ENCODE measurements around the gene EPSTI1.
"Not testable (repeated sequence)": the region's sequence is repeated elsewhere in the genome, so short reads cannot be mapped to it uniquely, and the experiment has no call there.

EPSTI1 gene, protein sequence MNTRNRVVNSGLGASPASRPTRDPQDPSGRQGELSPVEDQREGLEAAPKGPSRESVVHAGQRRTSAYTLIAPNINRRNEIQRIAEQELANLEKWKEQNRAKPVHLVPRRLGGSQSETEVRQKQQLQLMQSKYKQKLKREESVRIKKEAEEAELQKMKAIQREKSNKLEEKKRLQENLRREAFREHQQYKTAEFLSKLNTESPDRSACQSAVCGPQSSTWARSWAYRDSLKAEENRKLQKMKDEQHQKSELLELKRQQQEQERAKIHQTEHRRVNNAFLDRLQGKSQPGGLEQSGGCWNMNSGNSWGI

GRCh38 chr13:42991898-42992763 is at the start of gene EPSTI1:
Gene EPSTI1, minus strand, starts transcription at chr13:42992241. Its CDS starts 76 bp downstream, at chr13:42992165.
- DNase-seq = peak; percentile 72

- no peak for DNase-seq
Observed at GRCh38 chr13:43041369-43041921, 49.4 kb upstream of the EPSTI1 start.

DNA sequence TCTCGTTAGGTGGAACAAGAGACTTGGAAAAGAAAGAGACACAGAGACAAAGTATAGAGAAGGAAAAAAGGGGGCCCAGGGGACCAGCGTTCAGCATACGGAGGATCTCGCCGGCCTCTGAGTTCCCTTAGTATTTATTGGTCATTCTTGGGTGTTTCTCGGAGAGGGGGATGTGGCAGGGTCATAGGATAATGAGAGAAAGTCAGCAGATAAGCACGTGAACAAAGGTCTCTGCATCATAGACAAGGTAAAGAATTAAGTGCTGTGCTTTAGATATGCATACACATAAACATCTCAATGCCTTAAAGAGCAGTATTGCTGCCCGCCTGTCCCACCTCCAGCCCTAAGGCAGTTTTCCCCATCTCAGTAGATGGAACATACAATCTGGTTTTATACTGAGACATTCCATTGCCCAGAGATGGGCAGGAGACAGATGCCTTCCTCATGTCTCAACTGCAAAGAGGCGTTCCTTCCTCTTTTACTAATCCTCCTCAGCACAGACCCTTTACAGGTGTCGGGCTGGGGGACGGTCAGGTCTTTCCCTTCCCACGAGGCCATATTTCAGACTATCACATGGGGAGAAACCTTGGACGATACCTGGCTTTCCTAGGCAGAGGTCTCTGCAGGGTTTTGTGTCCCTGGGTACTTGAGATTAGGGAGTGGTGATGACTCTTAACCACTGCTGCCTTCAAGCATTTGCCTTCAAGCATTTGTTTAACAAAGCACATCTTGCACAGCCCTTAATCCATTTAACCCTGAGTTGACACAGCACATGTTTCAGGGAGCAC is 48.7 kb upstream of the EPSTI1 start:
- not testable (repeated sequence) for DNase-seq

- DNase-seq = no peak
Observed at GRCh38 chr13:43039966-43040365, 47.9 kb upstream of the EPSTI1 start.

DNA sequence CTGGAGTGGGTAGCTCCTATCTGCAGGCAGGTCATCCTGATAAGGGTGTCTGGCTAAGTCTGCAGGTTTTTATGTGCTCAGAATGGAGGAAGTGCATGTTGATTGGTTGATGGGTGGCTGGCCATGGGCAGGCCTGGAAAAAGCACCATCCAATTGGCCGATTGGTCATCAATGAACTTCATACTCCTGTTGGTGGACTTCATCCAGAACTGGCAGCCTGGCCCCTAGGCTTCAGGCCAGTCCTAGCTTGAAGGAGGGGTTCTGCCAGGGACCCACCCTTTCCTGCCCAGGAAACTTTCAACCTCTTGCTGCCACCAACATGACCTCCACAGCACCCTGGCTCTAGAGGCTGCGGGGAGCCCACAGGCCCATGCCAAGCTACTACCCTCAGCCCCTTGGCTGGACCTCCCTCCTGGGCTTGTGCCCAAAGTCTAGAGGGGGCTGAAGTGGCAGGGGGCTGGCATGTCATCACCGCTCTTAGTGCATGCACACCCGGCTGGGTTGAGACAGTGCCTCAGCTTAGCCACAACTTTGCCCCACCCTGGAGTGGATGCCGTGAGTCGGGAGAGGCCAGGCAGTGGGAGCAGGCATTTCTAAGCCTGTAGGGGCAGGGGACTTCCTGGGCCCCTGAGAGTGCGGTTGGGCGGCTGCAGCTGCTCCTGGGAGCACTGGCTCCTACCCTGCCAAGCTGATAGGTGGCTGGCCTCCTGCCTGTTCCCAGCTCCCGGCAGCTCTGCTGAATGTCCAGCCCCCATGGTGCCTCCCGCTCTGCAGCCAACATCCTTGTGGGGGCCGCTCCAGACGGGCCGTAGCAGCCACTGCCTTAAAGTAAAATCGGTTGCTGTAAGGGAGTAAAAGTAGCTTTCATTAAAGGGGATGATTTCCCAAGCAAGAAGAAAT is 44.6 kb upstream of the EPSTI1 start:
- DNase-seq = no peak

GRCh38 chr13:43033038-43033437 is 41.0 kb upstream of the EPSTI1 start:
- DNase-seq = no peak

- DNase-seq = no peak
Observed at GRCh38 chr13:43031881-43032280, 39.8 kb upstream of the EPSTI1 start.

GRCh38 chr13:43030548-43030947 is 38.5 kb upstream of the EPSTI1 start:
- no peak for DNase-seq

DNA sequence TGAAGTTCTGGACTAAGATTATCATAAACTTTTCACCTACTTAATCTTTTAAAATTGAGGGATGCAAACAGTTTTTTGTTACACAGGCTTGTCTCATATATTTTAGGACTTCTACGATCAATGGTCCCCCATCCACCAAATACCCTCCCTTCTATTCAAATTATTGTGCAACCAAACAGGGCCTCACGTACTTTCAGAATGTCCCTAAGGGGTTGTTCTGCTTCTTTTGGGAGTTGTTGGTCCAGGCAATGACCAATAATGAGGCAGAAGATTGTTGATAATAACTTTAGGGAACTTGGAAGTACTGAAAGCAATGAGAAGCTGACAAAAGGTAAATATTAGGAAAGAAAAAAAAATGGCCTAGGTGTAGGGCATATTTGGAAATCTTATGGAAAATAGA is 34.2 kb upstream of the EPSTI1 start:
- DNase-seq = no peak

GRCh38 chr13:43023289-43023963 is 31.4 kb upstream of the EPSTI1 start, which contains the start of gene DNAJC15:
Gene DNAJC15, plus strand, starts transcription at chr13:43023586. Its CDS starts 41 bp downstream, at chr13:43023627.
- no peak for DNase-seq

- DNase-seq = no peak
Observed at GRCh38 chr13:43022934-43023288, 30.9 kb upstream of the EPSTI1 start.

GRCh38 chr13:43021926-43022670 is 30.1 kb upstream of the EPSTI1 start:
- DNase-seq = no peak

GRCh38 chr13:43020794-43021193 is 28.8 kb upstream of the EPSTI1 start:
- DNase-seq = no peak

- DNase-seq = no peak
Observed at GRCh38 chr13:43019811-43020210, 27.8 kb upstream of the EPSTI1 start.

DNA sequence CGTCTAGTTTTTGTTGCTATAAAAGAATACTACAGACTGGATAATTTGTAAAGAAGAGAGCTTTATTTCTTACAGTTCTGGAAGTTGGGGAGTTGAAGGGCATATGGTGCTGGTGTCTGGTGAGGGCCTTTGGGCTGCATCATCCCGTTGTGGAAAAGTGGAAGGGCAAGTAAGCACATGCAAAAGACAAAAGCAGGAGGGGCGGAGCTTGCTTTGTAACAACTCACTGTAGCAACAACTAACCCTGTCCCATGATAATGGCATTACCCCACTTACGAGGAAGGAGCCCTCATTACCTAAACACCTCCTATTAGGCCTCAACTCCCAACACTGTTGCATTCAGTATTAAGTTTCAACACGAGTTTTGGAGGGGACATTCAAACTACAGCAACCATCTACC is 24.2 kb upstream of the EPSTI1 start:
- no peak for DNase-seq

DNA sequence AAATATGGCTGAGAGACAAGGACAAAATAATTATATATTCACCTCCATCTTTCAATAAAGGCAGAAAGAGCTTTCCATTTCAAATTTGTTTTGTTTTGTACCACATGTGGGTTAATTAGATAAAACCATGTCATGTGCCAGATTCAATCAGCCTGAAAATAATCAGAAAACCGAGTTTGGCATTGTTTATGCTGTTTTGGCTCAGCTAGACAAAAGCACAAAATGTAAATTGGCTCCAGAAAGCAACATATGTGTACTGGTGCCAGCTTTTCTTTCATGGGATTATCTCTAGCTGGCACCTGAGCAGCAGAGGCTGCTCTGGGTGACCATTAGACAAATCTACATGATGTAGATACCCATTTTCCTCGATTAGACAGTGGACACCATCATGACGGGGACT is 22.1 kb upstream of the EPSTI1 start:
- no peak for DNase-seq

DNA sequence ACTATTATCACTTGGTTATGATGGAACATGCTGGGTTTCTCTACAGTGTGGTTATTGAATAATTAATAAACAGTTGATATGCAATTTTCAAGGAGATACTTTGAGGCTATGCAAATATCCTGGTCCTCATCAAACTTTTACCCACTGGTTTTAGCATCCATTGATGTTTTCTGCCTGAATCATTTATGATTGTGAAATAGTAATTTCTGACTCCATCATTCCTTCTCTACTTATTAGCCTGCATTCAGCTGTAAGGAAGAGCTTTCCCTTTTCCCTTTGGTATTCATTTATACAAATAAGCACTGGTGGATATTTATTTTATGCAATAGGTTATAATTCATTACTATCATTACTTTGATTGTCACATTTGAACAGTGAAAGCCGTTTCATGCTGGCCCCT is 17.5 kb upstream of the EPSTI1 start:
- DNase-seq = no peak

DNA sequence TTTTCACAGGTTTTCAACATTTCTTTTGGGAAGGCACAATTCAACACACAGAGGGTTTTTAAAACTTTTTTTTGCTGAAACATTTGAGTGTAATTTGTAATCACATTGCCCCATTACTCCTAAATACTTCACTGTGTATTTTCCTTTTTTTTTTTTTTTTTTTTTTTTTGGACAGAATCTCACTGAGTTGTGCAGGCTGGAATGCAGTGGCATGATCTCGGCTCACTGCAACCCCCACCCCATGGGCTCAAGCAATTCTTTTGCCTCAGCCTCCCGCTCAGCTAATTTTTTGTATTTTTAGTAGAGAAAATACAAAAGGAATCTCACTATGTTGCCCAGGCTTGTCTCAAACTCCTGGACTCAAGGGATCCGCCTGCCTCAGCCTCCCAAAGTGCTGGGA is 16.6 kb upstream of the EPSTI1 start:
- no peak for DNase-seq

- no peak for DNase-seq
Observed at GRCh38 chr13:43006893-43007631, 15.0 kb upstream of the EPSTI1 start.
